ENCODE results near the gene SRP68.
"Not testable (repeated sequence)": the region's sequence is repeated elsewhere in the genome, so short reads cannot be mapped to it uniquely, and the experiment has no call there.

Gene SRP68

GRCh38 chr17:76044475-76045007 lies 27.8 kb downstream of the SRP68 start:
- DNase-seq, result not testable (repeated sequence)

GRCh38 chr17:76042868-76043267 lies 29.4 kb downstream of the SRP68 start:
- not testable (repeated sequence) for DNase-seq

GRCh38 chr17:76040376-76040775 lies 31.9 kb downstream of the SRP68 start:
- DNase-seq, result no peak

- DNase-seq, result no peak
Measured at GRCh38 chr17:76039121-76039520, 33.2 kb downstream of the SRP68 start.

- DNase-seq, result no peak
Measured at GRCh38 chr17:76038050-76038449, 34.3 kb downstream of the SRP68 start.

- no peak for DNase-seq
Measured at GRCh38 chr17:76036497-76037261, 35.6 kb downstream of the SRP68 start.

GRCh38 chr17:76034428-76035350 lies 37.6 kb downstream of the SRP68 start:
- DNase-seq, result peak; percentile 87 to 94

GRCh38 chr17:76033139-76033538 lies 39.2 kb downstream of the SRP68 start:
- no peak for DNase-seq

- DNase-seq, result no peak
Measured at GRCh38 chr17:76032780-76033108, 39.6 kb downstream of the SRP68 start.

- peak; percentile 50 to 85 for DNase-seq
Measured at GRCh38 chr17:76032073-76032779, 40.1 kb downstream of the SRP68 start.

GRCh38 chr17:76027159-76027839 lies 45.0 kb downstream of the SRP68 start, which contains the start of gene EVPL:
EVPL (minus strand) TSS chr17:76027306; CDS start chr17:76027198, 108 bp downstream.
- DNase-seq, result no peak

GRCh38 chr17:76026714-76027158 lies 45.6 kb downstream of the SRP68 start:
- no peak for DNase-seq

- DNase-seq, result no peak
Measured at GRCh38 chr17:76025294-76025693, 47.0 kb downstream of the SRP68 start.

GRCh38 chr17:76024353-76024752 lies 48.0 kb downstream of the SRP68 start:
- DNase-seq, result no peak

GRCh38 chr17:76023900-76024237 lies 48.4 kb downstream of the SRP68 start:
- no peak for DNase-seq

GRCh38 chr17:76022973-76023899 lies 49.1 kb downstream of the SRP68 start:
- DNase-seq, result no peak

GRCh38 chr17:76022285-76022684 lies 50.0 kb downstream of the SRP68 start:
- no peak for DNase-seq

GRCh38 chr17:76019833-76020467 lies 52.4 kb downstream of the SRP68 start:
- DNase-seq, result no peak

- DNase-seq, result no peak
Measured at GRCh38 chr17:76018801-76019200, 53.5 kb downstream of the SRP68 start.

- no peak for DNase-seq
Measured at GRCh38 chr17:76018340-76018680, 54.0 kb downstream of the SRP68 start.
